ENCODE data around the gene CNTNAP2.

- TF ChIP-seq CTCF (IDR thresholded peaks at IDR 0.05) = no peak
- TF ChIP-seq POLR2A (IDR thresholded peaks at IDR 0.05) = no peak
These were observed 603.6 kb downstream of the CNTNAP2 start for GRCh38 chr7:146720195-146720594.
